ENCODE data around the gene FBXW7.

Gene FBXW7

GRCh38 chr4:152471251-152471792 lies 64.6 kb downstream of the FBXW7 start:
- Histone ChIP-seq H3K9me3 (ENCODE audit: control insufficient read depth, insufficient read depth, low read depth, low read length) (no peaks in the 10 kb centered on the region), H3K36me3 (ENCODE audit: control insufficient read depth, insufficient read depth, low read length) (no peaks in the 10 kb centered on the region), H3K4me1 (ENCODE audit: control insufficient read depth, insufficient read depth, low read length) (no peaks in the 10 kb centered on the region)

GRCh38 chr4:152468408-152468807 lies 67.5 kb downstream of the FBXW7 start:
- H3K27me3 ChIP-seq (ENCODE audit: control insufficient read depth, insufficient read depth, low read length), result no peaks in the 10 kb centered on the region
- no peak overlapping the region for H3K9ac ChIP-seq (ENCODE audit: low read length)
- peaks cover 6% of the 10 kb centered on the region; the same call in 1 of the 2 replicates for H3K4me1 ChIP-seq (ENCODE audit: control insufficient read depth, insufficient read depth, low read length)
- H3K36me3 ChIP-seq (ENCODE audit: control insufficient read depth, insufficient read depth, low read length), result no peaks in the 10 kb centered on the region
- no peak overlapping the region for H3K4me3 ChIP-seq (ENCODE audit: low read depth, low read length)
- H3K27ac ChIP-seq (ENCODE audit: low read depth, low read length), result no peak overlapping the region
- no peaks in the 10 kb centered on the region for H3K9me3 ChIP-seq (ENCODE audit: control insufficient read depth, insufficient read depth, low read depth, low read length)

More at GRCh38 chr4:152471251-152471792, 64.6 kb downstream of the FBXW7 start:
- Histone ChIP-seq H3K9ac (ENCODE audit: low read length) (no peak overlapping the region), H3K27ac (ENCODE audit: low read depth, low read length) (no peak overlapping the region), H3K27me3 (ENCODE audit: control insufficient read depth, insufficient read depth, low read length) (no peaks in the 10 kb centered on the region), H3K4me3 (ENCODE audit: low read depth, low read length) (no peak overlapping the region)

- H3K27me3 ChIP-seq (ENCODE audit: control insufficient read depth, insufficient read depth, low read length), result no peaks in the 10 kb centered on the region
- no peaks in the 10 kb centered on the region for H3K36me3 ChIP-seq (ENCODE audit: control insufficient read depth, insufficient read depth, low read length)
- H3K27ac ChIP-seq (ENCODE audit: low read depth, low read length), result no peak overlapping the region
- peaks cover 7% of the 10 kb centered on the region; the same call in 1 of the 2 replicates for H3K4me1 ChIP-seq (ENCODE audit: control insufficient read depth, insufficient read depth, low read length)
- no peak overlapping the region for H3K4me3 ChIP-seq (ENCODE audit: low read depth, low read length)
- no peak overlapping the region for H3K9ac ChIP-seq (ENCODE audit: low read length)
- no peaks in the 10 kb centered on the region for H3K9me3 ChIP-seq (ENCODE audit: control insufficient read depth, insufficient read depth, low read depth, low read length)
Observed at GRCh38 chr4:152467101-152467500, 68.8 kb downstream of the FBXW7 start.

GRCh38 chr4:152464030-152464823 lies 71.7 kb downstream of the FBXW7 start:
- Histone ChIP-seq H3K27me3 (ENCODE audit: control insufficient read depth, insufficient read depth, low read length) (no peaks in the 10 kb centered on the region), H3K4me1 (ENCODE audit: control insufficient read depth, insufficient read depth, low read length) (peaks cover 11% of the 10 kb centered on the region; the same call in 1 of the 2 replicates), H3K27ac (ENCODE audit: low read depth, low read length) (no peak overlapping the region), H3K9me3 (ENCODE audit: control insufficient read depth, insufficient read depth, low read depth, low read length) (no peaks in the 10 kb centered on the region), H3K9ac (ENCODE audit: low read length) (no peak overlapping the region), H3K36me3 (ENCODE audit: control insufficient read depth, insufficient read depth, low read length) (no peaks in the 10 kb centered on the region), H3K4me3 (ENCODE audit: low read depth, low read length) (no peak overlapping the region)

DNA sequence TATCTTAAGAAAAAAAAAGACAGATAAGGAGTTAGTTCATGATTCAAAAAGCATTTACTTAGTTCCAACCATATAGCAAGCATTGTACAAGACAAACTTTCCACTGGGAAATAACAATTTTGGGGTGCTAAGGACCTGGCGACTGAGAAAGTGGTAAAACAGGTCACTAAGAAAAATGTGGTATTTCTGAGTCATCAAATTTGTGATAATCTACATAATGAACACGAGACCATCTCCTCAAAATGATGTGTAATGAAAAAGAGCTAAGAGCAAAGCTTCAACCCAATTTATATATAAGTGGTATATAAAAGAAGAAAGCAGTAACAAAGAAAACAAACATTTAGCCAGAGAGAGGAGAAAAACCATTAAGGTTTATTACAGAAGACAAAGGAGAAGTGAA lies 72.3 kb downstream of the FBXW7 start:
- H3K4me3 ChIP-seq (ENCODE audit: low read depth, low read length), result no peak overlapping the region
- no peaks in the 10 kb centered on the region for H3K36me3 ChIP-seq (ENCODE audit: control insufficient read depth, insufficient read depth, low read length)
- H3K4me1 ChIP-seq (ENCODE audit: control insufficient read depth, insufficient read depth, low read length), result peaks cover 11% of the 10 kb centered on the region; the same call in 1 of the 2 replicates
- no peaks in the 10 kb centered on the region for H3K9me3 ChIP-seq (ENCODE audit: control insufficient read depth, insufficient read depth, low read depth, low read length)
- H3K27ac ChIP-seq (ENCODE audit: low read depth, low read length), result no peak overlapping the region
- no peak overlapping the region for H3K9ac ChIP-seq (ENCODE audit: low read length)
- H3K27me3 ChIP-seq (ENCODE audit: control insufficient read depth, insufficient read depth, low read length), result no peaks in the 10 kb centered on the region

DNA sequence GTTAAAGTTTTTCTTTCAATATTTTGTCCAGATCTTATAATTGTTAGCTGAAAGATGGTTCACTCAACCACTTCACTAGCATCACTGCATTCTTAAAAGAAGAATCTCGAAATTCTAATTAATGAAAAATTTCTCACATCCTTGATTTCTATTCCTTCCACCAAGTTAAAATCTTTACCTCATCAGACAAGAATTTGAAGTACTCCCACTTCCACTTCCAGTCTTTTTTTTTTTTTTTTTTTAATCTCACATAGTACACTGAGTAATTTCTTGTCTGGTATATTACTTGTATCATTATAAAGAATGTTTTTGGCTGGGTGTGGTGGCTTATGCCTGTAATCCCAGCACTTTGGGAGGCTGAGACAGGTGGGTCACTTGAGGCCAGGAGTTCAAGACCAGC lies 73.2 kb downstream of the FBXW7 start:
- no peak overlapping the region for H3K27ac ChIP-seq (ENCODE audit: low read depth, low read length)
- H3K9ac ChIP-seq (ENCODE audit: low read length), result no peak overlapping the region
- H3K4me1 ChIP-seq (ENCODE audit: control insufficient read depth, insufficient read depth, low read length), result peaks cover 11% of the 10 kb centered on the region; the same call in 1 of the 2 replicates
- no peaks in the 10 kb centered on the region for H3K36me3 ChIP-seq (ENCODE audit: control insufficient read depth, insufficient read depth, low read length)
- H3K9me3 ChIP-seq (ENCODE audit: control insufficient read depth, insufficient read depth, low read depth, low read length), result no peaks in the 10 kb centered on the region
- H3K27me3 ChIP-seq (ENCODE audit: control insufficient read depth, insufficient read depth, low read length), result no peaks in the 10 kb centered on the region
- H3K4me3 ChIP-seq (ENCODE audit: low read depth, low read length), result no peak overlapping the region

DNA sequence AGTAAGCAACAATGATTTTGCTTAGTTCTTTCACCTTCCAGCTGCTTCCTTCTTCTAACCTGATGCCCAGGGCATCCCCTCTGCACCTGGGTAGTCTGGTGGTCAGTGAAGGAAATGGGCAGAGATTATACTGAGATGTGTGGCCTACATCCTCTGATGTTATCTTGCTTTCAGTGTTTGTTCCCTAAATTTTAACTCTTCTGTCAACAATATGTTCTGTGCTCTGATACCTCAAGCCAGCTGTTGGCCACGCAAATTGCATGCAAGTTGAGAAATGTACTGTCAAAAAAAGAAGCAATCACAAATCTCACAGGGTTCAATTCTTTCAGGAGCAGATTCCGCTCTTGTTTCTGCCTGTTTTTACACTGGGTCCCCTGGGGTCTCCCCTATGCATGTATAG lies 73.8 kb downstream of the FBXW7 start:
- Histone ChIP-seq H3K9ac (ENCODE audit: low read length) (no peak overlapping the region), H3K9me3 (ENCODE audit: control insufficient read depth, insufficient read depth, low read depth, low read length) (no peaks in the 10 kb centered on the region), H3K36me3 (ENCODE audit: control insufficient read depth, insufficient read depth, low read length) (no peaks in the 10 kb centered on the region), H3K4me1 (ENCODE audit: control insufficient read depth, insufficient read depth, low read length) (peaks cover 11% of the 10 kb centered on the region; the same call in 1 of the 2 replicates), H3K27me3 (ENCODE audit: control insufficient read depth, insufficient read depth, low read length) (no peaks in the 10 kb centered on the region), H3K27ac (ENCODE audit: low read depth, low read length) (no peak overlapping the region), H3K4me3 (ENCODE audit: low read depth, low read length) (no peak overlapping the region)

DNA sequence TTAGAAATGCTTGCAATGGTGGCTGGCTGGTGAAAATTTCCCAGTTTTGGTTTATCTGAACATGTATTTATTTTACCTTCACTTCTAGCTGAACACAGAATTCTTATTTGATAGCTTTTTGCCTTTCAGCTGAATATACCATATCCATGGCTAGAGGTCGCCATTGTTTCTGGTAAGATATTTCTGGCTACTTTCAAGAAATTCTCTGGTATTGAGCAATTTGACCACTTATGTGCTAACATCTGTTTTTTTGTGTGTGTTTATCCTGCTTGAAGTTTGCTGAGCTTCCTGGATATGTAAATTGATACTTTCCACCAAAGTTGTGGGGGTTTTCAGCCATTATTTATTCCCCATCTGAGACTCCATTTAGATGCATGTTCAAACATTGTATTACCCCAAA lies 75.4 kb downstream of the FBXW7 start:
- Histone ChIP-seq H3K27ac (ENCODE audit: low read depth, low read length) (no peak overlapping the region), H3K27me3 (ENCODE audit: control insufficient read depth, insufficient read depth, low read length) (no peaks in the 10 kb centered on the region), H3K4me1 (ENCODE audit: control insufficient read depth, insufficient read depth, low read length) (peaks cover 11% of the 10 kb centered on the region; the same call in 1 of the 2 replicates), H3K9ac (ENCODE audit: low read length) (no peak overlapping the region), H3K36me3 (ENCODE audit: control insufficient read depth, insufficient read depth, low read length) (no peaks in the 10 kb centered on the region), H3K9me3 (ENCODE audit: control insufficient read depth, insufficient read depth, low read depth, low read length) (no peaks in the 10 kb centered on the region), H3K4me3 (ENCODE audit: low read depth, low read length) (no peak overlapping the region)

DNA sequence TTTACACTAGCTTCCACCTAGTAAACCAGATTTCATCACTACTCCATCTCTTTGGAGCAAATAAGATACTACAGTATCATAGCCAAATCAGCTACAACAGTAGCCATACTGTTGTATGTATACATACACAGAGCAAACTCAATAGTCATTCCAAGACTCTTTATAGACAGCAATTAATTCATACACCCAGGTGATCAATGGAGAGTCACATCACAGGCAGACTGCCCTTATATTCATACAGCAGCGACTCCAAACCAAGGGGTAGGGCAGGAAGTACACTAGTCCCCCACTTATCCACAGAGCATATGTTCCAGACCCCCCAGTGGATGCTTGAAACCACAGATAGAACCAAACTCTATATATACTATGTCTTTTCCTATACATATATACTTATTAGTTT lies 76.6 kb downstream of the FBXW7 start:
- H3K4me3 ChIP-seq (ENCODE audit: low read depth, low read length), result no peak overlapping the region
- peaks cover 7% of the 10 kb centered on the region; the same call in 1 of the 2 replicates for H3K4me1 ChIP-seq (ENCODE audit: control insufficient read depth, insufficient read depth, low read length)
- H3K9me3 ChIP-seq (ENCODE audit: control insufficient read depth, insufficient read depth, low read depth, low read length), result no peaks in the 10 kb centered on the region
- H3K36me3 ChIP-seq (ENCODE audit: control insufficient read depth, insufficient read depth, low read length), result no peaks in the 10 kb centered on the region
- no peaks in the 10 kb centered on the region for H3K27me3 ChIP-seq (ENCODE audit: control insufficient read depth, insufficient read depth, low read length)
- H3K9ac ChIP-seq (ENCODE audit: low read length), result no peak overlapping the region
- H3K27ac ChIP-seq (ENCODE audit: low read depth, low read length), result no peak overlapping the region

GRCh38 chr4:152458801-152459302 lies 77.0 kb downstream of the FBXW7 start:
- no peak overlapping the region for H3K9ac ChIP-seq (ENCODE audit: low read length)
- H3K27me3 ChIP-seq (ENCODE audit: control insufficient read depth, insufficient read depth, low read length), result no peaks in the 10 kb centered on the region
- no peak overlapping the region for H3K4me3 ChIP-seq (ENCODE audit: low read depth, low read length)
- no peak overlapping the region for H3K27ac ChIP-seq (ENCODE audit: low read depth, low read length)
- peaks cover 5% of the 10 kb centered on the region; the same call in 1 of the 2 replicates for H3K4me1 ChIP-seq (ENCODE audit: control insufficient read depth, insufficient read depth, low read length)
- H3K9me3 ChIP-seq (ENCODE audit: control insufficient read depth, insufficient read depth, low read depth, low read length), result no peaks in the 10 kb centered on the region
- H3K36me3 ChIP-seq (ENCODE audit: control insufficient read depth, insufficient read depth, low read length), result no peaks in the 10 kb centered on the region

- Histone ChIP-seq H3K9ac (ENCODE audit: low read length) (no peak overlapping the region), H3K36me3 (ENCODE audit: control insufficient read depth, insufficient read depth, low read length) (no peaks in the 10 kb centered on the region), H3K27me3 (ENCODE audit: control insufficient read depth, insufficient read depth, low read length) (no peaks in the 10 kb centered on the region), H3K9me3 (ENCODE audit: control insufficient read depth, insufficient read depth, low read depth, low read length) (no peaks in the 10 kb centered on the region), H3K4me1 (ENCODE audit: control insufficient read depth, insufficient read depth, low read length) (no peaks in the 10 kb centered on the region; the same call in 1 of the 2 replicates), H3K4me3 (ENCODE audit: low read depth, low read length) (no peak overlapping the region), H3K27ac (ENCODE audit: low read depth, low read length) (no peak overlapping the region)
Observed at GRCh38 chr4:152456609-152457008, 79.3 kb downstream of the FBXW7 start.
